Endothelial cell of umbilical vein (primary cell): ENCODE measurements around the gene MAGI3. TPM values are rescaled to one million over a fixed set of nuclear protein-coding genes. Genes with fewer than 3 reads are reported as not detected.

Source experiments
- BruUV-seq: library from RNA; stranded (reverse); fragments of 400-500 nt; replicated peaks from 2 replicates; lab custom pipeline; 2021; lab: Mats Ljungman, UMichigan
- CTCF ChIA-PET: fragments of 300-600, 350-600 bp; sonication (Branson Sonifier 250); formaldehyde crosslinking; loops from one replicate; lab custom pipeline; 2021; ENCODE audit warnings: antibody characterized with exemption, inconsistent platforms; lab: Charles Lee
- POLR2A ChIA-PET: fragments of 300-600, 350-600 bp; sonication (Branson Sonifier 250); formaldehyde crosslinking; loops from one replicate; lab custom pipeline; 2021; ENCODE audit warnings: antibody characterized with exemption, inconsistent platforms; lab: Charles Lee
- DNase-seq: peaks from one replicate; pipeline ENCODE4 v3.0.0-alpha.2; 2011; ENCODE audit warnings: low read depth, low spot score
- FAIRE-seq: peaks from 2 replicates; lab custom pipeline; 2011; peaks lifted over from hg19 to GRCh38; lab: Jason Lieb, UNC
- H2AFZ ChIP-seq: 2 replicates; pipeline ENCODE4 v1.6.0; 2012; ENCODE audit warnings: low read depth, low read length, control low read depth, inconsistent platforms
- H3K27ac ChIP-seq: 2 replicates; pipeline ENCODE4 v1.5.1; 2011; ENCODE audit warnings: low read depth, mild to moderate bottlenecking, control low read depth, low read length, moderate library complexity; ENCODE audit not compliant: insufficient read depth
- H3K27me3 ChIP-seq, 2 experiments: 2 replicates each; pipeline versions ENCODE4 v1.6.0 to v1.6.1; 2011; ENCODE audit warnings: low read length in 2 of 2, mixed read lengths in 1 of 2; ENCODE audit not compliant: control insufficient read depth in 2 of 2, insufficient read depth in 2 of 2
- H3K36me3 ChIP-seq, 2 experiments: 2 replicates in 1 of 2; 3 replicates in 1 of 2; pipeline ENCODE4 v1.5.1; 2011; ENCODE audit warnings: low read length in 2 of 2, mild to moderate bottlenecking in 1 of 2, moderate library complexity in 1 of 2; ENCODE audit not compliant: control insufficient read depth in 2 of 2, insufficient read depth in 2 of 2; ENCODE audit errors: extremely low read depth in 1 of 2
- H3K4me1 ChIP-seq: 3 replicates; pipeline ENCODE4 v1.5.1; 2011; ENCODE audit warnings: mild to moderate bottlenecking, low read length; ENCODE audit not compliant: control insufficient read depth, insufficient read depth; ENCODE audit errors: extremely low read depth
- H3K4me2 ChIP-seq: 2 replicates; pipeline ENCODE4 v1.6.1; 2011; ENCODE audit warnings: low read length, control low read depth, mixed read lengths; ENCODE audit not compliant: insufficient read depth
- H3K4me3 ChIP-seq, 3 experiments: fragments of 200-600 bp in 1 of 3; sonication (generic), shearing (Covaris generic) in 1 of 3; replicated peaks in 1 of 3; 2 replicates each; pipeline ENCODE4 v1.5.1; 2011 to 2016; ENCODE audit warnings: control low read depth in 3 of 3, low read length in 3 of 3, mild to moderate bottlenecking in 2 of 3, inconsistent platforms in 1 of 3, low read depth in 1 of 3, moderate library complexity in 1 of 3; ENCODE audit not compliant: insufficient read depth in 1 of 3
- H3K79me2 ChIP-seq: 2 replicates; pipeline ENCODE4 v1.6.0; 2012; ENCODE audit warnings: low read length, inconsistent platforms; ENCODE audit not compliant: control insufficient read depth, insufficient read depth
- H3K9ac ChIP-seq: replicated peaks from 2 replicates; pipeline ENCODE3; 2011; ENCODE audit warnings: low read length, control low read depth; ENCODE audit not compliant: insufficient read depth; ENCODE audit errors: extremely low read depth
- H3K9me1 ChIP-seq: replicated peaks from 3 replicates; pipeline ENCODE4 v1.6.0; 2011; ENCODE audit warnings: mild to moderate bottlenecking, low read length; ENCODE audit not compliant: control insufficient read depth, insufficient read depth; ENCODE audit errors: extremely low read depth
- H3K9me3 ChIP-seq: replicated peaks from 2 replicates; pipeline ENCODE4 v1.5.1; 2012; ENCODE audit warnings: low read length, inconsistent platforms; ENCODE audit not compliant: control insufficient read depth, insufficient read depth
- H4K20me1 ChIP-seq: replicated peaks from 2 replicates; pipeline ENCODE3; 2011; ENCODE audit warnings: mild to moderate bottlenecking, low read length; ENCODE audit not compliant: control insufficient read depth, insufficient read depth; ENCODE audit errors: extremely low read depth
- EZH2 ChIP-seq: IDR thresholded peaks from 2 replicates; pipeline ENCODE4 v1.6.1; 2012; ENCODE audit warnings: borderline replicate concordance, low read depth, mild to moderate bottlenecking, moderate library complexity, low read length, inconsistent platforms; ENCODE audit not compliant: severe bottlenecking
- FOS ChIP-seq: IDR thresholded peaks from 2 replicates; pipeline ENCODE4 v1.6.1; 2011; ENCODE audit warnings: mild to moderate bottlenecking, low read length, moderate library complexity, borderline replicate concordance; ENCODE audit not compliant: insufficient read depth
- GATA2 ChIP-seq: IDR thresholded peaks from 2 replicates; pipeline ENCODE4 v1.7.0; 2011; ENCODE audit warnings: low read depth, mild to moderate bottlenecking, moderate library complexity, mixed read lengths, low read length; ENCODE audit not compliant: insufficient read length, insufficient read depth
- JUN ChIP-seq: IDR thresholded peaks from 2 replicates; pipeline ENCODE4 v1.6.1; 2011; ENCODE audit warnings: borderline replicate concordance, low read depth; ENCODE audit not compliant: insufficient read length, insufficient read depth
- MAX ChIP-seq: IDR thresholded peaks from 2 replicates; pipeline ENCODE4 v1.6.1; 2011; ENCODE audit not compliant: insufficient read depth, insufficient read length
- MYC ChIP-seq: IDR thresholded peaks from one replicate; pipeline ENCODE4 v1.6.1; 2011; ENCODE audit warnings: mild to moderate bottlenecking, low read depth, low read length
- POLR2A ChIP-seq: IDR thresholded peaks from 2 replicates; pipeline ENCODE4 v1.6.1; 2012; ENCODE audit warnings: low read depth, mild to moderate bottlenecking, control low read depth, low read length
- POLR2AphosphoS5 ChIP-seq: IDR thresholded peaks from 2 replicates; pipeline ENCODE4 v1.6.1; 2012; ENCODE audit warnings: low read depth, mild to moderate bottlenecking, control low read depth, low read length, moderate library complexity; ENCODE audit not compliant: insufficient read depth
- dilution Hi-C: fragments of 300-500 bp; cut with MboI; formaldehyde crosslinking; loops from one replicate; pipeline ENCODE4 v1.15.0; 2019; ENCODE audit warnings: low sequenced_read_pairs; ENCODE audit not compliant: extremely low pct_ligation_motif_present
- intact Hi-C: fragments of 100-400 bp; cut with micrococcal nuclease; formaldehyde crosslinking; loops from one replicate; pipeline ENCODE4 v1.10.0; 2022
- polyA plus RNA-seq, 4 experiments: library from polyadenylated mRNA; depleted of rRNA in 3 of 4; stranded (reverse) in 3 of 4; unstranded in 1 of 4; fragments of >200 nt; gene quantifications; 2 replicates each; pipeline versions ENCODE4 v1.2.1 to v1.2.3, GENCODE V29; 2011 to 2012; ENCODE audit warnings: missing spikeins in 1 of 4
- total RNA-seq: library from RNA; stranded (reverse); gene quantifications from 2 replicates; pipeline ENCODE4 v1.2.3, GENCODE V29; 2021
- TF ChIP-seq, protein P1 (sequence below), 2 donors: IDR thresholded peaks; 1 replicate in 1 of 2; 2 replicates in 1 of 2; pipeline ENCODE4 v1.5.1; 2011; ENCODE audit warnings: low read length in 2 of 2, mild to moderate bottlenecking in 2 of 2, moderate library complexity in 2 of 2, control low read depth in 1 of 2, inconsistent platforms in 1 of 2, low read depth in 1 of 2; ENCODE audit not compliant: insufficient read depth in 1 of 2; ENCODE audit errors: extremely low read depth in 1 of 2

The MAGI3 gene
- total and polyA plus RNA-seq, 2 donors (not counting 3 experiments of a cell fraction or from before 2014, with no cell fraction given): 2.8 to 16.1 TPM

- intact Hi-C loops (no loop called here), dilution Hi-C loops (no loop called here)
- Histone ChIP-seq H3K4me3 (no peak overlapping the region), H3K4me1 (no peaks in the 10 kb centered on the region), H3K9ac (no peak overlapping the region), H3K36me3 (no peaks in the 10 kb centered on the region), H3K9me1 (no peaks in the 10 kb centered on the region), H4K20me1 (peaks cover 3% of the 10 kb centered on the region), H3K79me2 (peaks cover 3% of the 10 kb centered on the region), H3K27me3 (no peaks in the 10 kb centered on the region), H3K4me2 (no peak overlapping the region), H2AFZ (no peak overlapping the region), H3K27ac (no peak overlapping the region), H3K9me3 (no peaks in the 10 kb centered on the region)
- CTCF ChIA-PET: interaction anchor here (0.9 to 2.1 kb wide), 3 partner anchors 14 to 36 kb away, joined by 3 to 9 read pairs (median 4); no protein-coding TSS in a partner anchor
- BruUV-seq: no TSS peak
- FAIRE-seq (no peak), DNase-seq (no peak)
- POLR2A ChIA-PET: no interaction called here
- no peak for TF ChIP-seq JUN
- TF ChIP-seq MYC: no peak
- TF ChIP-seq EZH2: no peak
- TF ChIP-seq POLR2A: no peak
- no peak for TF ChIP-seq FOS
- TF ChIP-seq, protein P1, sequence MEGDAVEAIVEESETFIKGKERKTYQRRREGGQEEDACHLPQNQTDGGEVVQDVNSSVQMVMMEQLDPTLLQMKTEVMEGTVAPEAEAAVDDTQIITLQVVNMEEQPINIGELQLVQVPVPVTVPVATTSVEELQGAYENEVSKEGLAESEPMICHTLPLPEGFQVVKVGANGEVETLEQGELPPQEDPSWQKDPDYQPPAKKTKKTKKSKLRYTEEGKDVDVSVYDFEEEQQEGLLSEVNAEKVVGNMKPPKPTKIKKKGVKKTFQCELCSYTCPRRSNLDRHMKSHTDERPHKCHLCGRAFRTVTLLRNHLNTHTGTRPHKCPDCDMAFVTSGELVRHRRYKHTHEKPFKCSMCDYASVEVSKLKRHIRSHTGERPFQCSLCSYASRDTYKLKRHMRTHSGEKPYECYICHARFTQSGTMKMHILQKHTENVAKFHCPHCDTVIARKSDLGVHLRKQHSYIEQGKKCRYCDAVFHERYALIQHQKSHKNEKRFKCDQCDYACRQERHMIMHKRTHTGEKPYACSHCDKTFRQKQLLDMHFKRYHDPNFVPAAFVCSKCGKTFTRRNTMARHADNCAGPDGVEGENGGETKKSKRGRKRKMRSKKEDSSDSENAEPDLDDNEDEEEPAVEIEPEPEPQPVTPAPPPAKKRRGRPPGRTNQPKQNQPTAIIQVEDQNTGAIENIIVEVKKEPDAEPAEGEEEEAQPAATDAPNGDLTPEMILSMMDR (IDR thresholded peaks at IDR 0.05; ENCODE audit: extremely low read depth in 1 of 2, insufficient read depth in 1 of 2, low read depth in 1 of 2, low read length in 2 of 2): no peak
- TF ChIP-seq GATA2: no peak
- no peak for TF ChIP-seq MAX
- no peak for TF ChIP-seq POLR2AphosphoS5
These were observed 49.0 kb downstream of the MAGI3 start for GRCh38 chr1:113439277-113439670.
